GM18505 (cell line): ENCODE results near the gene OR2A5.
"Not testable (repeated sequence)": the region's sequence is repeated elsewhere in the genome, so short reads cannot be mapped to it uniquely, and the experiment has no call there.

Source experiments
- ATAC-seq: cut with Tn5 transposase; IDR thresholded peaks from one replicate; pipeline ENCODE4 v1.9.1; 2021; ENCODE audit not compliant: unreplicated experiment
- POLR2A ChIP-seq: IDR thresholded peaks from 4 replicates; pipeline ENCODE4 v1.6.1; 2011; ENCODE audit warnings: borderline replicate concordance; ENCODE audit not compliant: insufficient read depth, insufficient read length; ENCODE audit errors: extremely low read depth

The OR2A5 gene, protein sequence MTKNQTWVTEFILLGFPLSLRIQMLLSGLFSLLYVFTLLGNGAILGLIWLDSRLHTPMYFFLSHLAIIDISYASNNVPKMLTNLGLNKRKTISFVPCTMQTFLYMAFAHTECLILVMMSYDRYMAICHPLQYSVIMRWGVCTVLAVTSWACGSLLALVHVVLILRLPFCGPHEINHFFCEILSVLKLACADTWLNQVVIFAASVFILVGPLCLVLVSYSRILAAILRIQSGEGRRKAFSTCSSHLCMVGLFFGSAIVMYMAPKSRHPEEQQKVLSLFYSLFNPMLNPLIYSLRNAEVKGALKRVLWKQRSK

GRCh38 chr7:144048648-144049047 lies at the start of gene OR2A5:
TSS of gene OR2A5 (plus strand) at chr7:144048948. CDS start at chr7:144050402, 1,454 bp downstream.
- no peak for TF ChIP-seq POLR2A
- ATAC-seq, result no peak

GRCh38 chr7:144000020-144000419 lies 48.7 kb upstream of the OR2A5 start, which contains the start of gene OR6B1:
TSS of gene OR6B1 (plus strand) at chr7:144000320. CDS start at chr7:144003997, 3,677 bp downstream.
- no peak for TF ChIP-seq POLR2A
- ATAC-seq, result no peak

GRCh38 chr7:144001543-144001942 lies 47.2 kb upstream of the OR2A5 start:
- no peak for ATAC-seq
- no peak for TF ChIP-seq POLR2A

- TF ChIP-seq POLR2A, result no peak
- ATAC-seq, result no peak
Observed at GRCh38 chr7:144004703-144005102, 44.0 kb upstream of the OR2A5 start.

GRCh38 chr7:144006029-144006691 lies 42.6 kb upstream of the OR2A5 start:
- ATAC-seq, result no peak
- no peak for TF ChIP-seq POLR2A

- no peak for TF ChIP-seq POLR2A
- no peak for ATAC-seq
Observed at GRCh38 chr7:144006692-144007042, 42.1 kb upstream of the OR2A5 start.

DNA sequence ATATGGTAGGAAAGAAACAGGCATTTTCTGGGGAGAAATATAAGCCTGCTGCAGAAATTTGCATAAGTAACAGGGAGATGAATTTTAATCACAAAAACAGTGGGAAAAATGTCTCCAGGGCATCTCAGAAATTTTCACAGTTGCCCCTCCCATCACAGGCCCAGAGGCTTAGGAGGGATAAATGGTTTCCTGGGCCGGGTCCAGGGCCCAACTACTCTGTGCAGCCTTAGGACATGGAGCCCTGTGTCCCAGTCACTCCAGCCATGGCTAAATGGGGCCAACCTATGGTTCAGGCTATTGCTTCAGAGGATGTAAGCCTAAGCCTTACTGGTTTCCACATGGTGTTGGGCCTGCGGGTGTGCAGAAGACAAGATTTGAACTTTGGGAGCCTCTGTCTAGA lies 39.4 kb upstream of the OR2A5 start:
- ATAC-seq, result no peak
- TF ChIP-seq POLR2A, result no peak

- not testable (repeated sequence) for ATAC-seq
Observed at GRCh38 chr7:144010061-144010460, 38.7 kb upstream of the OR2A5 start.

- not testable (repeated sequence) for ATAC-seq
Observed at GRCh38 chr7:144010821-144011220, 37.9 kb upstream of the OR2A5 start.

GRCh38 chr7:144011458-144012230 lies 37.1 kb upstream of the OR2A5 start:
- TF ChIP-seq POLR2A, result no peak
- no peak for ATAC-seq

GRCh38 chr7:144018065-144018464 lies 30.7 kb upstream of the OR2A5 start:
- no peak for ATAC-seq

GRCh38 chr7:144019457-144019856 lies 29.3 kb upstream of the OR2A5 start:
- no peak for TF ChIP-seq POLR2A
- ATAC-seq, result no peak

More at GRCh38 chr7:144018065-144018464, 30.7 kb upstream of the OR2A5 start:
- no peak for TF ChIP-seq POLR2A

DNA sequence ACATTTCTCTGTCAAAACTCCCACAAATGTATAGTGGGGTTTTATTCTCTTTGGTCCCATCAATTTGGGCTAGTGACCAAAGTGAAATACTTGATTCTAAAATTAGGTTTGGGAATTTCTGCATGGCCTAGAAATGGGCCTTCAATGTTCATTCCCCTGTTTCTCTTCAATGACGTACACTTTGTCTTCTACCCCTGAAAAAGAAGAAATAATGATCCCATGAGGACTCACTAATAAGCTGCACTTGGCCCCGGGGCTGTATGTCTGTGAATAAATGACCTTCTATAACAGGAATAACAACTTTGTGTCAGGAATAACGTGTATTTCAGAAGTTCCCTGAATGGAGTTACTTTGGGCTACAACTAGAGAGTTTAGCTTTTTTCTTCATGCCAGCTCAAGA lies 28.4 kb upstream of the OR2A5 start:
- no peak for ATAC-seq
- no peak for TF ChIP-seq POLR2A

DNA sequence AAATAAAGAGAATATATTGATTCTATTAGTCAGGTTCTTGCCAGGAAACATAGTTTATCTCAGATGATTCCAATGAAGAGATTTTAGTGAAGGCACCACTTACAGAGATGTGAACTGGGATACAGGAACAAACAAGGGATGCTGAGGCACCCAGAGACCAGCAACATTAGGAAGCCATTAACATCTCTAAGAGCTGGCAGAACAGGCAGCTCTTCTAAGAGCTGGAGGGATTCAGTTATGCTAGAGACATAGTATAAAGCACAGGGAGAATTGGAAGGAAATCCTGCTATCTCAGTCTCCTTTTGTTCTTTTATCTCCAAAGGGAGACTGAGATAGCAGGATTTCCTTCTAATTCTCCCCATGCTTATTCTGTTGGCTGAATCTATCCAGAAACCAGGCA lies 26.6 kb upstream of the OR2A5 start:
- ATAC-seq, result no peak
- no peak for TF ChIP-seq POLR2A
